EL (cell line): ENCODE data around the gene CYLD.

Experiments used
- DNase-seq: peaks from one replicate; pipeline ENCODE4 v3.0.0-alpha.2; 2016

Gene CYLD

DNA sequence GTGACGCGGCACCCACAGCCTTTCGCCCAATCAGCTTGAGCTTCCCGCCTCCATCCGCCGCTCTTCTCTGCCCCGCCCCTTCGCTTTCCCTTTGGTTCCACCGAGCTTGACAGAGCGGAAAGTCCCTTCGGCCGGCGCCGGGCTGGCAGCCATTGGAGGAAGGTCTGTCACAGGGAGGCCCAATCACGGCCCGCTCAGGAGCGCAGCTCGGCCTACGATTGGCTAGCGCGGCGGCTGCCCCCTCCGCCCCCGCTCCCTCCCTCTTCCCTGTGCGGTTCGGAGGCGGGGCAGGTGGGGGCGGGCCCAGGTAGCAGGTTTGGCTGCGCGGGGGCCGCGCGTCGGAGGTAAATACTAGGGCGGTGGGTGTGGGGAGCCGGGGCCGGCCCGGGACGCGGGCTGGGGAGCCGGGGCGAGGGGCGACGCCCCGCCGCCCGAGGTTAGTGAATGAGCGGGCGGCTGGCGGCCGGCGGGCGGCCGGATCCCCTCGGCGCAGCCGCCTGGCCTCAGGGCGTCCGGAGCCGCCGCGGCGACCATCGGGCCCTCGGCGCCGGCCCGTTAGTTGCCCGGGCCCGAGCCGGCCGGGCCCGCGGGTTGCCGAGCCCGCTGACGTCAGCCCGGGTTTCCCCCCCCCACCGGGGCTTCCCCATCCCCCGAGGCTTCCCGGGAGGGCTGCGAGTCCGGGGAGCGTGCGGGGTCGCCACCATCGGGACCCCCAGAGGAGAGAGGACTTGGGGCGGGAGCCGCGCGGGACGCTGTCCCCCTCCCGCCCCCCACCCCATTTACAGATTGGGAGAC lies at the start of gene CYLD:
Gene CYLD, plus strand, starts transcription at position 306 of the 795 bp plus-strand sequence. CDS start 7,613 bp downstream, outside the sequence.
- DNase-seq, result peak; percentile 100

DNA sequence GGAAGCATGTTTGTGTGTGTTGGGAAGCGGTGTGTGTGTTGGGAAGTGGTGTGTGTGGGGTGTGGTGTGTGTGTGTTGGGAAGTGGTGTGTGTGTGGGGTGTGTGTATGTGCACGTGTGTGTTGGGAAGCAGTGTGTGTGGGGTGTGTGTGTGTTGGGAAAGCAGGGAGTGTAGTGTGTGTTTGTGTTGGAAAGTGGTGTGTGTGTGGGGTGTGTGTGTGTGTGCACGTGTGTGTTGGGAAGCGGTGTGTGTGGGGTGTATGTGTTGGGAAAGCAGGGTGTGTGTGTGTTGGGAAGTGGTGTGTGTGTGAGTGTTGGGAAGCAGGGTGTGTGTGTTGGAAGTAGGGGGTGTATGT lies 49.3 kb upstream of the CYLD start:
- DNase-seq, result no peak

DNA sequence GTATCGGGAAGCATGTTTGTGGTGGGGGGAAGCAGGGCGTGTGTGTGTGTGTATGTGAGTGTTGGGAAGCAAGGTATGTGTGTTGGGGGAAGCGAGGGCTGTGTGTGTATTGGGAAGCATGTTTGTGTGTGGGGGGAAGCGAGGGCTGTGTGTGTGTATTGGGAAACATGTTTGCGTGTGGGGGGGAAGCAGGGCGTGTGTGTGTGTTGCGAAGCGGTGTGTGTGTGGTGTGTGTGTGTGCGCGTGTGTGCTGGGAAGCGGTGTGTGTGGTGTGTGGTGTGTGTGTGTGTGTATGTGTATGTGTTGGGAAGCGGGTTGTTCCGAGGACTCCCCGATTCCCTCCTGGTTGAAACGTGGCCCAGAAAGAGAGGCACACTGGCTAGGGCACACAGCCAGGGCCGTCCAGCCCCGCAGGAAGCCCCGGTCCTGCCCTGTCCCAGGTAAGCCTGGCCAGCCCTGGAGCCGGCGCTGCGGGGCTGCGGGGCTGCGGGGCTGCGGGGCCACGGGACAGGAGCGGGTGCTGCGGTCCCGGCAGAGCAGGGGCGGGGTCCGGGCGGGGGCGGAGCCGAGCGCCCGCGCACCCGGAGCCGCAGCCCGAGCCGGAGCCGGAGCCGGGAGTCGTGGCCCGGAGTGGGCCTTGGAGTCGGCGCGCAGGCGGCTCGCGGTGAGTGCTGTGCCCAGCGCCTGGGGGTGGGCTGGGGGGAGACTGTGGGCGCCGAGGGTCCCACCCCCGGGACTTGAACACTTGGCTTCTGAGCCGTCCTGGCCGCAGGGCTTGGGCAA lies 48.7 kb upstream of the CYLD start, which contains the start of gene NOD2:
Gene NOD2, plus strand, starts transcription at position 608 of the 783 bp plus-strand sequence. CDS start 5,890 bp downstream, outside the sequence.
- no peak for DNase-seq

DNA sequence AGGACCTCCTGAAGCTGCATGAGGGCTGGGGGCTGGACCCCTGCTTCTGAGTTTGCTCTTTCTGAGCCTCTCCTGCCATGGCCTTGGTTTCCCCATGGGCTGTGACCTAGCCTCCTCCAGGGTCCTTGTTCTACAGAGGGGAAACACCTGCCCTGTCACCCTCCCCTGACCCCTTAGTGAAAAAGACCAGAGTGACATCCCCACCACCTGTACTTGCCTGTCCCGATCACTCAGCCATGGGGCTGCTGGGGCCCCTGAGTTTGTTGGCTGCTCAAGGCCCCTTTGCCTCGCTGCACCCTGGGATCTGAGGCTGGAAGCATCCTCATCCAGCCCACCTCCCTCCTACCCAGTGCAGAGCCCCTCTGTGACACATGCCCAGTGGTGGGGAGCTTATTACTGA lies 47.7 kb upstream of the CYLD start:
- DNase-seq, result no peak

DNA sequence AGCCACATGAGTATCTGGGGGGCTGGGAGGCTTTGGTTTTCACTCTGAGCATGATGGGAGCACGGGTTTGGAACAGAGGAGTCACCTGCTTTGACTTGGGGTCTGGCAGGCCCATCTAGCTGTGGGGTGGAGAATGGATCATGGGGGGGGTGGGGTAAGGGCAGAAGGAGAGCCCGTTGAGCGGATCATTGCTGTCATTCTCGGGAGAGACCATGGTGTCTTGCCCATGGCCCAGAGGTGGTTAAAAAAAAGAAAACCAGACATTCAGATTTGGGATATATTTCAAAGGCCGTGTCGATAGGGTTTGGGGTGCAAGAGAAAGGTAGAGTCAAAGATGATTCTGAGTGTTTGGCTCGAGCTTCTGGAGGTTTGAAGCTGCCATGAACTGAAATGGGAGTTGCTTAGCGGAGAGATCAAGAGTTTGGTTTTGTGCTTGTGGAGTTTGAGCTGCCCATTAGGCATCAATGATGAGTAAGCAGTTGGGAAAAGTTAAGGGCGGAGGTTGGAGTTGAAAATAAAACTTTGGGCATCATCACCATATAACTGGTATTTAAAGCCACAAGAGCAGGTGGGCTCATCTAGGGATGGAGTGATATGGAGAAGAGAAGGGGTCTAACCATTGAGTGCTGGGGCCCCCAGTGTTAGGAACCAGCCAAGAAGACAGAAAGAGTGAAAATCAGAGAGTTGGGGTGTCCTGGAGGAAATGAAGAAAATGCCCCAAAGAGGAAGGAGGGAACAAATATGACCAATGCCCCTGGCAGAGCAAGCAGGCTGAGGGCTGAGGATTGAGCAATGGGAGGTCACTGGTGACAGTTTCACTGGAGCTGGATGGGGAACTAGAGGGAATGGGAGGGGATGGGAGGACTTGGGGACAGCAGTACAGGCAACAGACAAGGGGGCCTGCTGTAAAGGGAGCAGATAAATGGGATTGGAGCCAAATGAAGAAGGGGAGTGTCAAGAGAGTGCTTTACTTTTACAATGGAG lies 46.6 kb upstream of the CYLD start:
- no peak for DNase-seq

DNA sequence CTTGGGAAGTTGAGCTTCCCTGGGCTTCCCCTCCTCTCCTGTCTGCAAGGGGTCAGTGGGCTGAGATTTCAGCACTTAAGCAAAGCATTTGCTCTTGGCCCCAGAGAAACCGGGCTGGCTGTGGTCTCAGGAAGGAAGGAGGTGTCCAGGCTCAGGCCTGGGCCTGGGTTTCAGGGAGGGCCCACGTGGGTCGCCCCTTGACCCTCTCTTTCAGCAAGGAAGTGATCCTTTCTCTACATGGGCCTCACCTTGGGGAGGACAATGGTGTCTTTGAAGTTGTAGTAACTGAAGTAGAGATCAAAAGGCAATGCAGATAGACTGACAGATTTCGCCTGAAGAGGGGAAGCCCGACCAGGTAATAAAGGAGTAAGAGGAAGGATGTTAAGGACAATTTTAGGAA lies 45.8 kb upstream of the CYLD start:
- no peak for DNase-seq

DNA sequence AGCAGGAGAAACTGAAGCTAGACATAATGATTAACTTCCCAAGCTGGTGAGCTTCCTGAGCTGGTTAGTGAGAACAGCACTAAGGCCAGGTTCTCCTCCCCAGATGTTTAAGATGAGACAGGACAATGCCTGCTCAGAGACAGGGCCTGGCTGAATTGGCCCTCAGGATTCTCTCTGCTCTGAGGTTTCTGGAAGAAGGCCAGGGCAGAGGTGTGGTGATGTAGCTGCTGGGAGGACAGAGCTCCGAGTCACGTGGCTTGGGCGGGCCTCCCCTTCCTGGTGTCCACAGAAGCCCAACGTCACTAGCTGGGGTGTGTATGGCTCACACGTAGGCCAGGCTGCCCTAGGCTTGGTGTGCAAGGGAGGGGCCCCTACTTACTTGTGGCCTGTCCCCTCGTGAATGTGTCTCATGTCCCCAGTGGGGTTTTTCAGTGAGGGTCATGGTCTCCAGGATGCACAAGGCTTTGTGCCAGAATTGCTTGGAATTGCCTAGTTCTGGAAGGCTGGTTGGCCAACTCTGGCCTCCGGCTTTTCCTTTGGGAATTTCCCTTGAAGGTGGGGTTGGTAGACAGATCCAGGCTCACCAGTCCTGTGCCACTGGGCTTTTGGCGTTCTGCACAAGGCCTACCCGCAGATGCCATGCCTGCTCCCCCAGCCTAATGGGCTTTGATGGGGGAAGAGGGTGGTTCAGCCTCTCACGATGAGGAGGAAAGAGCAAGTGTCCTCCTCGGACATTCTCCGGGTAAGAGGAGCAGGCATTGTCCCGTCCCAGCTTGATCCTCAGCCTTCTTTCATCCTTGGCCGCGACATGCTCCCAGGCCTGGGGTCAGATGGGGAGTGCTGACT lies 45.1 kb upstream of the CYLD start:
- DNase-seq, result peak; percentile 75

DNA sequence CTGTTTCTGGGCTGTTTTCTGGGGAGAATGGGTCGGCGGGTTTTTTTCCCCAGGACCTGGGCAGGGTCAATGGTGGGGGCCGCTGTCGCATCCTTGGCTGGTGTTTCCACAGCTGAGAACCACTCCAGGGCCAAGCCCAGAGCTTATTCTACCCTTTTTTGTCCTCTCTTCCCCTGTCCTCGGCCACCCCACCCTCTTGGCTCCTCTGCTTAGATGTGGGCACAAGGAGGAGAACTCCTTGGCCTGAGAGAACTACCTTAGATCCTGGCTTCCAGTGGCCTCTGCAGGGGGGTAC lies 44.5 kb upstream of the CYLD start:
- no peak for DNase-seq

DNA sequence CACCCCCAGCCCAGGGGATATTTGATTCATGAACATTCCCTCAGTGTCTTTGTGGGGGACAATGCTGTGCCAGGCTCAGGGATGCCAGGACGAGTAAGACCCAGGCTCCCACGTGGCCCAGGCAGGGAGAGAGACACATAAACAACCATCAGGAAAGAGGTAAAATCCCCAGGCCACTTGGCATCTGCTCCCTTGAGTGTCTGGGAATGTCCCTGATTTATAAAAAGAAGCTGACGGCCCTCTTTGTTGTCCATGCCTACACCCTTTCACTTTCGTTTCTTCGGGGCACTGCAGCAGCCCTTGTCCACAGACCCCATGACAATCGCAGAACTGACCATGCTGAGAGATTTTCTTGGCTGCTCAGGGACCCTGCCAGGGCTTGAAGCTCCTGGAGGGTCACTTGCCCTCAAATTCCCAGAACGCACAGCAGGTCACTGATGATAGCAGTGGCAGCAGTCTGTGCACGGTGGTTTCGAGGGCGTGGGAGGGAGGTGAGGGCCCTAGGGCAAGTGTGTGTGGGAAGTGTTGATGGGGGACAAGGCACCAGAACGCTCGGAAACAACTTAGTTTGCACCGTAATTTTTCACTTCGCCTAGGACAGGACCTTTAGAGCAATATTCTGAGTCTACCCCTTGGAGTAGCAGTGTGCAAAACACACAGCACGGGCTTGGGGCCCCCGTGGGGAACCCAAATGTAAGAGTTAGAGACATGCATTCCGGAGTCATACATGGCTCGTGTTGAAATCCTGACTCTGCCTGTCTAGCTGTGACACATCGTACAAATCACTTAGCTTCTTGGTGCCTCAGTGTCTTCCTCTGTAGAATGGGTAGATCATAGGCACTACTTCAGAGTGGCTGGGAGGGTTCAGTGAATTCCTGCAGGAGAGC lies 43.8 kb upstream of the CYLD start:
- peak; percentile 52 for DNase-seq

DNA sequence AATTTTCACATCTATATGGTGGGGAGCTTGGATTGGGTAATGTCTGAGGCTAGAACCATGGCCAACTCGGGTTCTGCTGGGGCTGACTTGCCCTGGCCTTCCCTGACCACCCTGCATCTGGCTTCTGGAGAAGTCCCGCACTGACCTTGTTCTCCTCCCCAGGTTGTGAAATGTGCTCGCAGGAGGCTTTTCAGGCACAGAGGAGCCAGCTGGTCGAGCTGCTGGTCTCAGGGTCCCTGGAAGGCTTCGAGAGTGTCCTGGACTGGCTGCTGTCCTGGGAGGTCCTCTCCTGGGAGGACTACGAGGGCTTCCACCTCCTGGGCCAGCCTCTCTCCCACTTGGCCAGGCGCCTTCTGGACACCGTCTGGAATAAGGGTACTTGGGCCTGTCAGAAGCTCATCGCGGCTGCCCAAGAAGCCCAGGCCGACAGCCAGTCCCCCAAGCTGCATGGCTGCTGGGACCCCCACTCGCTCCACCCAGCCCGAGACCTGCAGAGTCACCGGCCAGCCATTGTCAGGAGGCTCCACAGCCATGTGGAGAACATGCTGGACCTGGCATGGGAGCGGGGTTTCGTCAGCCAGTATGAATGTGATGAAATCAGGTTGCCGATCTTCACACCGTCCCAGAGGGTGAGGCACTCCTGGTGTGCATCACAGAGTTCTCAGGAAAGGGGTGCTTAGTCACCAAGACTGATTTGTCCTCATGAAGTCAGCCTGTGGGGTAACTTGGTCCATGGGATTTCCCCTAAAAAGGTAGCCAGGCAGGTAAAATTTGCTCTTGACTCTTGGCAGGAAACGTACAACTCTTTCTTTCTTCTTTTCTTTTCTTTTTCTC lies 42.3 kb upstream of the CYLD start:
- DNase-seq, result no peak

DNA sequence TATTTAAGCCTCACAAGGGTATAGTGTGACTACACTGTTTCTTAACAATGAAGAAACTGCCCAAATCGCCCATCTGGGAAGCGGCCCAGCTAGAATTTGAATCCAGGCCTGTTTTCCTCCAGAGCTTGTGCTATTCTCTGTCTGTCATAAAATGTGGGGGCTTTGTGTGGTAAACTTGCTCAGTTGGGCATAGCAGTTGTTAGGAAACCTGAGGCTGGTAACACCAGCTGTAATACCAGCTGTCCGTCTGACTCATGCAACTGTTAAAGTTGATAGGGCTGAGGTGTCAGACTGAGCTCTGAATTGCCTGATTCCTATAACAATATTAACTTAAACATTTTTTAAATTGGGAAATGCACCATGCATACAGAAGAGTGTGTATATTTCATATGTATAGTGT lies 39.2 kb upstream of the CYLD start:
- no peak for DNase-seq

DNA sequence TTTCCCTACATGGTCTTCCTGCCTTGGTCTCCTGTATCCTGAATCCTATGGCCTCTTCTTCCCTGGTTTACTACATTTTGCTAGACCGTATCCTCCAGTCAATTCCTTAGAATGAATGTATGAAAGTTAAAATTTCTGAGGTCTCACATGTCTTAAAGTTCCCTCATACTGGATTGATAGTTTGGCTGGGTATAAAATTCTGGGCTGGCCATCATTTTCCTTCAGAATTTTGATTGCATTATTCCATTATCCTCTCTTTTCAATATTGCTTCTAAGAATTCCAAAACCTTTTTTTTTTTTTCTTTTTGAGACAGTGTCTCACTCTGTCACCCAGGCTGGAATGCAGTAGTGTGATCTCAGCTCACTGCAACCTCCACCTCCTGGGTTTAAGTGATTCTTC lies 37.6 kb upstream of the CYLD start:
- no peak for DNase-seq

DNA sequence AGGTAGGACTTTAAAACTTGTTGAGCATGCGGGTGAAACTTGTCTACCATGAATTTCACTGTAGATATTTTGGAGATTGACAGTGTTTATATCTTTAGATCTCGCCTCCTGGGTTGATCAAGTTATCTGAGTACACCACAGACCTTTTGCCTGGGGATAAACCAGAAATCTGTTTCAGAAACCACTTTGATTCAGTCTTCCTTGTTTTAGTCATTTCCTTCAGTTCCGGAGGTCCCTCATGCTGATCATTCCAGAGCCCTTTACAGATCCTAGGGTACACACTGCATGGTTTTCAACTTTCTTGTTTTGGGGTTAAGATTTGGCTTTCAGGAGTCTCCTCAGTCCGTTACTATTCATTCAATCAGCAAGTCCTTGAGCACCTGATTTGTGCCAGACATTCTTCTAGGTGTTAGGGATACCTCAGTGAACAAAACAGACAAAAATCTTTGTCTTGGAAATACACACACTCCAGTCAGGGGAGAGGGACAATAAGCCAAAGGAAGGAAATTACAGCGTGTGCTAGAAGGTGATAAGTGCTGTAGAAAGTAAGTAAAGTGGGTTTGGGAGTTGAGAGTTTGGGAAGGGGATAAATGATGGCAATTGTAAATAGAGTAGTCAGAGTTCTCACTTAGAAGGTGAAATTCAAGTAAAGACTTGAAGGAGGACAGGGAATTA lies 36.3 kb upstream of the CYLD start:
- no peak for DNase-seq

DNA sequence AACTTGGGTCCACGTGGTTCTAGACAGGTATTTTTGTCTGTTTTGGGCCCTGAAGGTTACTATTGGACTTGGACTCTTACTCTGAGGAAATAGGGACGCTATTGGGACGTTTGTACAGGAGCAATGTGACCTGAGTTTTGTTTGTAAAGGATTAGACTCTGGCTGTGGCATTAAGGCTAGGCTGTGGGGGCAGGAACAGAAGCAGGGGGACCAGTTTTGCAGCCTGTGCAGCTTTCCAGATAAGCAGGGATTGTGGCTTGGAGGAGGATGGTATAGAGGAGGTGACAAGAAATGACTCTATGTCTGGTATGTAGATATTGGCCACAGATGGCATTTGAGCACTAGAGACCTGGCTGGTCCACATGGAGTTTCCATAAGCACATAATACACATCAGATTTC lies 35.6 kb upstream of the CYLD start:
- DNase-seq, result no peak

DNA sequence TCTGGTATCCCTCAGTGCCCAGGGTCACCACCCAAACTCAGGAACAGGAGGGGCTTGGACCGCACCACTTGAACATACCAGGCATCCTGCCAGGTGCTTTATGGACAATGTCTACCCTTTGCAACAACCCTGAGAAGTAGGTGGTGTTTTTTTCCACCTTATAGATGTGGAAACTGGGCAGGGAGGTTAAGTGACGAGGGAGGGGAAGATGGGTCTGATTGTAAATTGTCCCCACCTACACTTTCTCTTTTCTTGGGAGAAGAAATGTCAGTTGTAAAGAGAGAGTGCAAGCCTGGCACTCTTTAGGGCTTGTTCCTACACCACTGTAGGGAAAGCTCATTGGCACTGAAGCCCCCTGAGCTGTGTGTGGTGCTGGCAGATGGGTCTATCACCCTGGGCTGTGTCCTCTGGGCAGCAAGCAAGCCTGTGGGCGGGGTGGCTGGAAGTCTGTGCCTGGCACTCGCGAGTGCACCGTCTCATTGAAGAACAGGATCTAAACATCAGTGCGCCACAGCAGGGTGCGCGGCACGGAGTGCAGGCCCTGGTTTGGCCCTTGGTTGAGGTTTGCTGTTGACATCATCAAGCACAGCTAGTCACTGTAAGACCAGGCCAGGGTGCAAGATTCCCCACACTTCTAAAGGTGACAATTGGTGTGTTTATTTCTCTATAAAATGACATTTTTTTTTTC lies 33.4 kb upstream of the CYLD start:
- no peak for DNase-seq

DNA sequence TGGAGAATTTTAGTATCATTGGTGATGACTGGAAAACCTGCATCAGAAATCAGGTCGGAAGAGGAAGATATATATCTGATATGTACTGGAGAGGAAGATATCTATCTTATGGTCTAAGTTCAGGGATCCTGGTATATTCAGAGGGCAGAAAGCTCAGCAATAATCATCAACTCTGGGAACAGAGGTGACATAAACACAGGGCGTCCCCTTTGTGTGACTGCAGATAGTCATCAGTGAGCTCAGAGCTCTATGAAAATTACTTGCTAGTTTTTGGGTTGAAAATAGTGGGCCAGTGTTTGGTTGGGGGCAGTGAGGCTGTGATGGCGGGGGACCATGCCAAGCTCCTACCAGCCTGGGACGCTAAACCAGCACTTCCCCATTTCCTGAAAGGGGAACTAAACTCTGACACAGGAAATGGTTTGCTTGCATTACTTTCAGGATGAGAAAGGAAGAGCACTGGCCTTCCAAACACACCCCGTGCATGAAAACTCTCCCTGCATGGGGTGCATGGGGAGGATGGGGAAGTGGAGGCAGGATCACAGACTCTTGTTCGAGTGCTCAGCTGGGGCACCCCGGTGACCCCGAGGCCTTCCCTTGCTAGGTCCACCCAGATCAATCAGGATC lies 32.7 kb upstream of the CYLD start:
- no peak for DNase-seq

DNA sequence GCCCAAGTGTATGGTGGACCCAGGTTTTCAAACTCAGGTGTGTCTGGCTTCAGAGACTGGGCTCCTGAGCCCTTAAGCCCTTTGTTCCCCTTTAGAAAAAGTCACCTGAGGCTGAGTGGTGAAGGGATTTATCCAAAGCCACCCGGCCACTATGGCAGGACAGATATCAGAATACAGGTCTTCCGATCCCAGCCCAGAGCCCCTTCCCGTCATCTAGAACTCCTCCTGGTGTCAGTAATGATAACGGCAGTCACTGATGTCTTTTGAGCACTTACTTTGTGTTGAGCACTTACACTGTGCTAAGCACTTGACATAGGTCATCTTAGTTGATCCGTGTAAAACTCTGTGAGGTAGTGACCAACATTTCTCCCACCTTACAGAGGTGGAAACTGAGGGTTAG lies 31.9 kb upstream of the CYLD start:
- DNase-seq, result no peak

DNA sequence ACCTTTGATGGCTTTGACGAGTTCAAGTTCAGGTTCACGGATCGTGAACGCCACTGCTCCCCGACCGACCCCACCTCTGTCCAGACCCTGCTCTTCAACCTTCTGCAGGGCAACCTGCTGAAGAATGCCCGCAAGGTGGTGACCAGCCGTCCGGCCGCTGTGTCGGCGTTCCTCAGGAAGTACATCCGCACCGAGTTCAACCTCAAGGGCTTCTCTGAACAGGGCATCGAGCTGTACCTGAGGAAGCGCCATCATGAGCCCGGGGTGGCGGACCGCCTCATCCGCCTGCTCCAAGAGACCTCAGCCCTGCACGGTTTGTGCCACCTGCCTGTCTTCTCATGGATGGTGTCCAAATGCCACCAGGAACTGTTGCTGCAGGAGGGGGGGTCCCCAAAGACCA lies 30.8 kb upstream of the CYLD start:
- no peak for DNase-seq
